HG03135 (cell line): Measurements from ENCODE around the gene PLAC1.

Experiments
- ATAC-seq: cut with Tn5 transposase; IDR thresholded peaks from one replicate; pipeline ENCODE4 v1.9.1; 2021; ENCODE audit warnings: mild to moderate bottlenecking, moderate library complexity; ENCODE audit not compliant: unreplicated experiment

The PLAC1 gene

GRCh38 chrX:134671294-134671693 lies 13.0 kb upstream of the PLAC1 start:
- no peak for ATAC-seq

GRCh38 chrX:134670134-134670924 lies 12.1 kb upstream of the PLAC1 start:
- no peak for ATAC-seq

GRCh38 chrX:134669378-134670098 lies 11.3 kb upstream of the PLAC1 start:
- ATAC-seq, result no peak

- ATAC-seq, result no peak
Measured at GRCh38 chrX:134664202-134664601, 5.9 kb upstream of the PLAC1 start.

- no peak for ATAC-seq
Measured at GRCh38 chrX:134661295-134661694, 3.0 kb upstream of the PLAC1 start.

GRCh38 chrX:134660627-134661026 lies 2.4 kb upstream of the PLAC1 start:
- no peak for ATAC-seq

- ATAC-seq, result no peak
Measured at GRCh38 chrX:134659761-134660160, 1.5 kb upstream of the PLAC1 start.

GRCh38 chrX:134658760-134659023 lies 421 bp upstream of the PLAC1 start:
- no peak for ATAC-seq

GRCh38 chrX:134654398-134655012 lies 3.8 kb downstream of the PLAC1 start:
- no peak for ATAC-seq

GRCh38 chrX:134653835-134654234 lies 4.4 kb downstream of the PLAC1 start:
- no peak for ATAC-seq

GRCh38 chrX:134650701-134651100 lies 7.6 kb downstream of the PLAC1 start:
- ATAC-seq, result no peak

GRCh38 chrX:134649770-134650169 lies 8.5 kb downstream of the PLAC1 start:
- ATAC-seq, result no peak

GRCh38 chrX:134647477-134647877 lies 10.8 kb downstream of the PLAC1 start:
- no peak for ATAC-seq

GRCh38 chrX:134646691-134647090 lies 11.6 kb downstream of the PLAC1 start:
- ATAC-seq, result no peak

GRCh38 chrX:134645936-134646543 lies 12.2 kb downstream of the PLAC1 start:
- no peak for ATAC-seq

GRCh38 chrX:134642386-134642785 lies 15.9 kb downstream of the PLAC1 start:
- ATAC-seq, result no peak

- no peak for ATAC-seq
Measured at GRCh38 chrX:134641346-134641745, 16.9 kb downstream of the PLAC1 start.

- ATAC-seq, result no peak
Measured at GRCh38 chrX:134640914-134641313, 17.4 kb downstream of the PLAC1 start.

GRCh38 chrX:134636851-134637250 lies 21.4 kb downstream of the PLAC1 start:
- no peak for ATAC-seq

- ATAC-seq, result no peak
Measured at GRCh38 chrX:134634691-134635090, 23.6 kb downstream of the PLAC1 start.

GRCh38 chrX:134633832-134634231 lies 24.4 kb downstream of the PLAC1 start:
- no peak for ATAC-seq

- ATAC-seq, result no peak
Measured at GRCh38 chrX:134633394-134633793, 24.9 kb downstream of the PLAC1 start.
